GM19238 (cell line): ENCODE results near the gene CES4A.
"Not testable (repeated sequence)": the region's sequence is repeated elsewhere in the genome, so short reads cannot be mapped to it uniquely, and the experiment has no call there.

ENCODE experiments used
- DNase-seq: peaks from one replicate; pipeline ENCODE4 v3.0.0; 2011; ENCODE audit warnings: low spot score; ENCODE audit not compliant: insufficient read length

The CES4A gene

DNA sequence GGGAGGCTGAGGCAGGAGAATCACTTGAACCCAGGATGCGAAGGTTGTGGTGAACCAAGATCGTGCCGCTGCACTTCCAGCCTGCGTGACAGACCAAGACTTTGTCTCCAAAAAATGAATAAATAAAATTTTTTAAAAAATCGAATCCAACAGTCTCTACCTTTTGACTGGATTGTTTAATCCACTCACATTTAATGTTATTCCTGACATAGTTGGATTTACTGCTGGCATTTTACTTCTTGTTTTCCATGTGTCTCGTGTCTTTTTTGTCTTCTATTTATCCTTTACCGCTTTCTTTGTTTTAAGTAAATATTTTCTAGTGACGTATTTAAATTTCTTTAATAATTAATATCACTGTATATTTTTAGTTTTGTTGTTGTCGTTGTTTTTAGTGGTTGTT, 5.4 kb upstream of the CES4A start:
- no peak for DNase-seq

DNA sequence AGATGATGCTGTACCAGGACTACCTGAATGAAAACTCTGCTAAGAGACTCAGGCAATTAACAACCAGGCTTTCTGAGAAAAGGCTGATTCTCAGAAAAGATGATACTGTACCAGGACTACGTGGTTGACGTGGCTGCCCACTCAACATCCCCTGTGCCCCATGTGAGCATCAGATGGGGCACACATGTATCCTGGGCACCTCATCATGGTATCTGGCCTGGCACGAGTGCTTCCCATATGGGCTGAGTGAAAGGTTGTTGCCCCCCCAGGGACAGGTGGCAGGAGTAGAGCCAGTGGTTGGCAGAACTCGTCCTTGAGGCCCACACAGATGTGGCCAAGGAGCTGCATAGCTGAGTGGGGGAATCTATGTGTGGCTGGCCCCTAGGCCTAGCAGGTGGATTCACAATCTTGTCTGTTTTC, 3.5 kb upstream of the CES4A start:
- no peak for DNase-seq

DNA sequence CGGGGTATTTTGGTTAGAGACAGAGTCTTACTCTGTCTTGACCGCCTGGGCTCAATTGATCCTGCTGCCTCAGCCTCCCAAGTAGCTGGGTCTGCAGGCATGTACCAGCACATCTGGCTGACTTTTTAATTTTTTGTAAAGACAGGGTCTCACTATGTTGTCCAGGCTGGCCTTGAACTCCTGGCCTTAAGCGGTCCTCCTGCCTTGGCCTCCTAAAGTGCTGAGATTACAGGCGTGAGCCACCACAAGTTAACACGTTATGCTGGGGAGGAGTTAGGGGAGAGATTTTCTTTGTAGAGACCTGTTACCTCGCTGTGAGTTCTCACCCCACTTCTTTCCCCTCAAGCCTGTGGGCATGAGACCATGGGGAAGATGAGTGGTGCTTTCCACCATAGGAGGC, 1.8 kb upstream of the CES4A start:
- no peak for DNase-seq

DNA sequence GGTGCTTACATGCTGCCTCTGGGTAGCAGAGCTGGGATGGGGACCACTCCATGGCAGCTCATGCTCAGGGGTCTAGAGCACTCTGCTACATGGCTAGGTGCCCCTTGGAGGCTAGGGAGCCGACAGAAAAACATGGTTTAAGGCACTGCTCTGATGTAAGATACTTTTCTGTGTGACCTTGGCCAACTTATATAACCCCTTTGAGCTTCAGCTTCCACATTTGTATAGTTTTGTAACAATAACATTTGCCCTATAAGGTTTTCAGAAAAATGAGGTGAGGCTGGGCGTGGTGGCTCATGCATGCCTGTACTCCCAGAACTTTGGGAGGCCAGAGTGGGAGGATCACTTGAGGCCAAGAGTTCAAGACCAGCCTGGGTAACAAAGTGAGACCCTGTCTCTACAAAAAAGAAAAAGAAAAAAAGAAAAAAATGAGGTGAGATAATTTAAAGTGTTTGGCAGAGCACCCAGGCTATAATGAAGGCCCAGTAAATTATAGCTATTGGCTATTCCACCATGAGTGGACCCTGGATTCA, 3.2 kb downstream of the CES4A start:
- DNase-seq: no peak

DNA sequence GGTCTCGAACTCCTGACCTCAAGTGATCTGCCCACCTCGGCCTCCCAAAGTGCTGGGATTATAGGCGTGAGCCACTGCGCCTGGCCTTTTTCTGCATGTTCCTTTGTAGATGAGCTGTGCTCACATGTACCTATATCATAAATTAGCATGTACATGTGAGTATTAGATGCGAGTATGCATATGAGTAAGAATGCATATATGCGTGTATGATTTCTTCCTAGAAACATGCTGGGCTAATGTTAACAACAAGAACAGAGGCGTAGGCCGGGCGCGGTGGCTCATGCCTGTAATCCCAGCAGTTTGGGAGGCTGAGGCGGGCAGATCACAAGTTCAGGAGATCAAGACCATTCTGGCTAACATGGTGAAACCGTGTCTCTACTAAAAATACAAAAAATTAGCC, 5.2 kb downstream of the CES4A start:
- not testable (repeated sequence) for DNase-seq

DNA sequence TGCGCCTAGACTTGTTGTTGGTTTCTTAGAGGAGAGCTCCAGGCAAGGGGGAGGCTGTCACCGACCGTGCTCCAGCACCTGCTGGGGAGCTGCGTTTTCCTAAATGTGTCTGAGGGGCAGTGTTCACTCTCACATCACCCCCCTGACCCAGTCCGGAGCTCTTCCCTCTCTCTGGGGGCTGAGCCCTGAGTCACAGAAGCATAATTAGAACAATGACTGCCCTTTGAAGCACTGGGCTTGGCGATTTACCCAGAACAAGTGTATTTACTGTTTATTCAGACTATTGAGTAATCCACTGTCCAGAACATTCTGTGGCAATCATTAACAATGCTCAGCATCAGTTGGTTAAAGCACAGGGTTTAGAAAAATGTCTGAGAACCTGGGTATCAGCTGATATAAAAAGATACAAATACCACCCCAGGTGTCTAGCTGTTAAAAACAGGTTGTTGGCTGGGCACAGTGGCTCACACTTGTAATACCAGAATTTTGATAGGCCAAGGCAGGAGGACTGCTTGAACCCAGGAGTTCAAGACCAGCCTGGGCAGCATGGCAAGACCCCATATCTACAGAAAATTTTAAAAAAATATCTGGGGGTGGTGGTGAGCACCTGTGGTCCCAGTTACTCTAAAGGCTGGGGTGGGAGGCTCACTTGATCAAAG, 8.1 kb downstream of the CES4A start:
- DNase-seq: no peak

DNA sequence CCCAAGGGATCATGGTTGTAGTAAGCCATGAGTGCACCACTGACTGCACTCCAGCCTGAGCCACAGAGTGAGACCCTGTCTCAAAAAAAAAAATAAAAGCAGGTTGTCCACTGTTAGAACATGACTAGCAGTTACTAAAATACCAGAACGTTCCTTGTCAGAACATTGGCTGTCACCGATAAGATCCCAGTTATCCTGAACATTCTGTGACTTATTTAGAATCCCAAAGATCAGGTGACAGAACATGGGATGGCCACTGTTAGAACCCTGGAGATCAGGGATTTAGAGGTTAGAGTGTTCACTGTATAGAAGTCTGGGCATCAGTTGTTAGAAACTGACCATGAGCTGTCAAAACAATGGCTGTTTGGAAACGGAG, 8.6 kb downstream of the CES4A start:
- no peak for DNase-seq

DNA sequence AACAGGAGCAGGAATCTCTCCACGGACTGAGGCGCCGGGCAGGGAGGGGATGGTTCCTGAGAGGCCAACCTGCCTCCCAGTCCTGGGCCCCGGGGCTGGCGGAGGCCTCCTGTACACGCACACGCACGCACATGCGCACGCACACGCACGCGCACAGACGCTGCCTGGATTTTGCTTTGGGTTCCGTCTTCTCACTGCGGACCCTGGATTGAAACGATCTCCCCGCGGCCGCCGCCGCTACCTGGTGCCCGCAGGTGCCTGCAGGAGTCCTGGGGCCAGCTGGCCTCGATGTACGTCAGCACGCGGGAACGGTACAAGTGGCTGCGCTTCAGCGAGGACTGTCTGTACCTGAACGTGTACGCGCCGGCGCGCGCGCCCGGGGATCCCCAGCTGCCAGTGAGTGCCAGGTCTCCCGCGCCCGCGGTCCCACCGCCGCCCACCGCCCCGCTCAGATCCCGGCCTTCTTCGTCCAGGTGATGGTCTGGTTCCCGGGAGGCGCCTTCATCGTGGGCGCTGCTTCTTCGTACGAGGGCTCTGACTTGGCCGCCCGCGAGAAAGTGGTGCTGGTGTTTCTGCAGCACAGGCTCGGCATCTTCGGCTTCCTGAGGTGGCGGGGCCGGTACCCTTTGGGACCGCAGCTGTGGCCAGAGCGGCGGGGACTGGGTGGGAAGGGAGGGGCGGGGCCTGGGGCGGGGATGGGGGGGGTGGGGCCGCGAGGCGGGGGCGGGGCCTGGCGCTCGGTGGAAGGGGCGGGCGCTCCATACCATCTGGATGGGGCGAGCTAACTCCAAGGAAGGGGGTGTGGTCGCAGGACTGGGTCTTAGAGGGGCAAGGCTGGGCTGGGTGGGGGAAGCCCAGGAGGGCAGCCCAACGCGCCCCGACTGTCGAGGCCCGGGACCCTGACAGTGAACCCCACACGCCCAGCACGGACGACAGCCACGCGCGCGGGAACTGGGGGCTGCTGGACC, 12.3 kb downstream of the CES4A start:
- no peak for DNase-seq

DNA sequence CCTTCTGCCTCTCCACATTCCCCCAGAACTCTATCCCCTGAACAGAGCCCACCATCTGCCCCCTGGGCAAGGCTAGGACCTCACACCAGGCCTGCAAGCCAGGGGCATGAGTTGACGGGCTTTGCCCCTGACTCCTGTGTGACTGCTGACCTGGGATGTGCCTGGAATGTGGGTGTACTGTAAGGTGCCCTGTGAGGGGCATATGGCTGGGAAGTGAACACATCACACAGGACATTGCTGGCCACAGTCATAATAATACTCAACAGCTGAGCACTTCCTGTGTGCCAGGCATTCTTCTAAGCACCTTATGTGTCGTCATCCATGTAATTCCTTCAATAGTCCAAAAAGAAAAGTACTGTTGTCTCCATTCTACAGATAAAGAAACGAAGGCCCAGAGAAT, 13.3 kb downstream of the CES4A start:
- no peak for DNase-seq

DNA sequence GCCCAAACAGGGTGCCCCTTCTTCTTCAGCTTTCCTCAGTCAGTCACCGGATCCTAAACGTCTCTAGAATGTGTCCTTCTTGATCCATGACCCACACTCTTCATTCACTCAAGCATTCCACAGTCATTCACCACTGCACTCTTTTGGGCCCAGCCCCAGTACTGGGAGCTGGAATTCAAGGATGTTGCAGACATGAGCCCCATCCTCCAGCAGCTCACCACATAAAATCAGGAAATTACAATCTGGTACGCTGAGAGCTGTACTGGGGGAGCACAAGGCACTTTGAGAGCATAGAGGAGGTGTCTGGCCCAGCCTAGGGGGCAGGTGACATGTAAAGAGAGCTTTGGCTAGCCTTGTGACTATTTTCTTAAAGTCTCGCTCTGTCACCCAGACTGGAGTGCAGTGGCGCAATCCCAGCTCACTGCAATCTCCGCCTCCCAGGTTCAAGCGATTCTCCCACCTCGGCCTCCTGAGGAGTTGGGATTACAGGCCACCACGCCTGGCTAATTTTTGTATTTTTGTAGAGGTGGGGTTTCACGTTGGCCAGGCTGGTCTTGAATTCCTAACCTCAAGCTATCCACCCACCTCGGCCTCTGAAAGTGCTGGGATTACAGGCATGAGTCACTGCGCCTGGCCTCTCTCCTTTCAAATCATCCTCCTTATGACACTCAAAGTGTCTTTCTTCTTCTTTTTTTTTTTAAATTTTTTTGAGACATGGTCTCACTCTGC, 18.7 kb downstream of the CES4A start:
- no peak for DNase-seq

DNA sequence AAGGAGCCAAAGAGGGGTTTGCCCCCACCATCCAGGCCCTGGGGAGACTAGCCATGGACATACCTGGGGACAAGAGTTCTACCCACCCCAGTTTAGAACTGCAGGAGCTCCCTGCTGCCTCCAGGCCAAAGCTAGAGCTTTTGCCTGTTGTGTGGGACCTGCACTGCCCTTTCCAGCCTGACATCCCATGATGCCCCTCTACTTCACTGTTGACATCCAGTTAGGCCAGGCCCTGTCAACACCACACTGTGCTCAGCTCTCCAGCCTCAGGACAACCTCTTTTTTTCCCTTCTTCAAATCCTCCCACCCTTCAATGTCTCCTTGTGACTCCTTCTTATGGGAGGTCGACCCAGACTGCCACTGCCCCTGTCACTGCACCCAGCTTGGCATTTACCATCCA, 20.8 kb downstream of the CES4A start:
- no peak for DNase-seq

DNA sequence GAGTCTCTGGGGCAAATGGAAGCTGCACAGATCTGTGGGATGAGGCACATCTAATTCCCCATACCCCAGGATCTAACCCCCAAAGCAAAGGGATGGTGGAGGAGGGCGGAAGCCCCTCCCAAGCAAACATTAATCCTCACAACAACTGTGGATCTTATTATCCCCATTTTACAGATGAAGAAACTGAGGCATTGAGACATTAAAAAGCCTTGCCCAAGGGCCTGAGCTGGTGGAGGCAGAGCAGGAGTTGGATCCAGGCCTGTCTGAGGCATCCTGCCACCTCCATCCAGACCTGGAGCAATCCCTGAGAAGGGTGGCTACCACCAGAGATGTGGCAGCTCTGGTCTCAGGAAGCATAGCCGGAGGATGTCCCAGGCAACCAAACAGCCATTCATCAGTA, 22.9 kb downstream of the CES4A start:
- no peak for DNase-seq

DNA sequence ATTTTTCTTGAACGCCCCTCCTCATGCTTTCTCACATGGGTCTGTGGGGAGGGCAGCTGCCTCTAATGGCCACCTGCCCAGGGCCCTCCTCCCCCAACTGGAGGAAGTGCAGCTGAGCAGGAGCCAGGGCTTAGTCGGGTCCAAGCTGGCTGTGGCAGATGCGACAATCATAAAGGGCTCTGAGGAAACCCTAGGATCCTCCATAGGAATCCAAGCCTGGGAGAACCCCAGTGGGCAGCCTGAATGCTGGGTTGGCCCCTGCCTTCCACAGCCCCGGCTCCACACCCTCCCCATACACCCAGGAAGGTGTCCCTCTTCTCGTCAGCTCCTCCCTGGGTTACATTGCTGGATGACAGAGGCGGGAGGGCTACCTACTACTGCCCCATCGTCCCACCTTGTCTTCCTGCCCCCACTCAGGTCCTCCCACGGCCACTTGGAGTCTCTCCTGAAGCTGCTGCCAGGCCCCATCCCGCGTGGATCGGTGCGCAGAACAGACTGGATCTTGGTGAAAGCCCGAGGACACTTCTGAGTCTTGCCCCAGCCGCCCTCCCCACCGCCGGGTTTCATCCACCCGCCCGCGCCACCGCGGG, 24.9 kb downstream of the CES4A start:
- no peak for DNase-seq

DNA sequence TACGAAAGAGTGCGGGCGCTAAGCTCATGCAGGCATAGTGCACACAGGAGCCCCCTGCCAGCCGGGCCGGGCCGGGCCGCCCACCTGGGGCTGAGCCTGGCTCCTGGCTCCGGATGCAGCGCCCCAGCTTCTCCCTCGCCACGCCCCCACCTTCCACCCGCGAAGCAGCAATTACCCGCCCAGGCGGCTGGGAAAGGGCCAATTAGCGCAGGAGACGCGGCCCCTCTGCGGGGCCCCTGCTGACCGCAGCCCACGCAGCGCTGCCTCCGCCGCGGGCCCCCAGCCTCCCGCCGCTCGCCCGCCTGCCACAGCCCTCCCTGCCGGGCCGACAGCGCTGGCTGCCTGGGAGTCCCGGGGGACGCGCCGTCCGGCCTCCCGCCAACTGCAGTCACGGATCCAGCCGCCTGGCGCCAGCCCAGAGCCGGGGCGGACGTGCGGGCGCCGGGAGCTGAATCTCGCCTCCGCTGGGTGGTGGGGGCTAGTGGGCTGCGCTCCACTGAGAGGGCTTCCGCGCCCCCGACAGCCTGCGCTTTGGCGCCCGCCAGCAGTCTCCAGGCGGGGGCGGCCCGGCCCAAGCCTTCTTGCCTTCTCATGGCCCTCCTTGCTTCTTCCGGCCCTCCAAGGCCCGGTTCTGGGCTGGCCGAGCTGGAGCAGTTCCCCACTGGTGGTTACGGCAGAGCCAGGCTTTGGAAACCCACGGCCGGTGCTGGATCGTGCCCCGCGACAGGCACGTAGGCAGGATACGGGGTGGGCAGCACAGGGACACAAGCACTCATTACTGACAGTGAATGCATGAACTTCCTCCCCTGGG, 25.6 kb downstream of the CES4A start:
- DNase-seq: peak; percentile 38

DNA sequence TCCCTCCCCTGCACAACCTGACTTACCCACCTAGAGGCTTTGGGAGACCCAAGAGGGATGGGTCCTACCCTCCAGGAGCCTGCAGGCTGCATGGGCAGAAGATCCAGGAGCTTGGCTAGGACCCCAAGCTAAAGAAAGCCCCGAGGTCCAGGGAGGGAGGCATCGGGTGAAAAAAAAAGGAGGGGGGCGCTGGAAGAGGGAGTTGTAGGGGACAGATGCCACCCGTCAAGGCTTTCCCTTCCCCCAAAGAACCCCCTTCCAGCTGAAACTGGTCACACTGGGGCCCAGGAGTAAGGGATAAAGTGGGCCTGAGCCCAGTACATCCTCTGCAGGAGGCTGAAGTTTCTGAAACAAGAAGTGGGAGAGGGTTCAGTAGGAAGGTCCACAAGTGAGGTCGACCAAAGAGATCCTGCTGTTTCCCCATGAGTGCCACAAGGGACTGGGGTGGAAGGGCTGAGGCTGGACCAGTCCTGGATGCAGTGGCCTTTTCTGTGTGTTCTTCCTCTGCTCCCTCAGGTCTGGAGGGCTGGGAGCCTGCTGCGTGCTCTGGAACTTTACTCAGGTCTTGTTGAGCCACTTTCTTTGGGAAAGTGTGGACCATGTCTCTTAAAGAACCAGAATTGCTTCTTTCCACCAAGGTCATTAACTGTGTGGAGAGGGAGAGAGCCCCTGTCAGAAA, 26.4 kb downstream of the CES4A start:
- DNase-seq: no peak

DNA sequence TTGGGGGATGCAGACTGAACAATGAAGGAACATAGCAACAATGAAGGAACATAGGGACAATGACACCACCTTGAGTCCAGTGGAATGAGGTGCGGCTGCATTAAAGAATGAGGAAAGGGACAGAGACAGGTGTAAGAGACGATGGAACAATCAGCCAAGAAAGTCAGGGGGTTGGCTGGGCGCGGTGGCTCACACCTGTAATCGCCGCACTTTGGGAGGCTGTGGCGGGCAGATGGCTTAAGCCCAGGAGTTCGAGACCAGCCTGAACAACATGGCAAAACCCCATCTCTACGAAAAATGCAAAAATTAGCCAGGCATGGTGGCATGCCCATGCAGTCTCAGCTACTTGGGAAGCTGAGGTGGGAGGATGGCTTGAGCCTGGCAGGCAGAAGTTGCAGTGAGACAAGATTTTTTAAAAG, 26.9 kb downstream of the CES4A start:
- DNase-seq: no peak

DNA sequence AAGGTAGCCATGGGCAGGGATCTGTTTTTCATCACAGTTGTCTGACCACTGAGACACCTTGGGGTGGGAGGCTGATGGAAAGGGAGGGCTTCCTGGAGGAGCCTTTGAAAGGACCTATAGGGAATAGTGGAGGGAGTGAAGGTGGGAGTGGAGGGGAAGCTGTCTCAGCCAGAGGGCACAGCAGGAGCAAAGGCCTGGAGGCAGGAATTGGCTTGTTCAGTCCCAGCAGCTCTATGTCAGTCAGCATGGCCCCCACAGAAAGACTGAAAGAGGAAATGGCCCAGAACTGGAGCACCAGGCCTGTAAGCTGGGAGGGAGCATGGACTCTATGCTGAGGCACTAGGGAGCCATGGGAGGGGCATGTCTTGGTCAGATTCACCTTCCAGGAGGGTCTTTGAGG, 27.8 kb downstream of the CES4A start:
- no peak for DNase-seq

DNA sequence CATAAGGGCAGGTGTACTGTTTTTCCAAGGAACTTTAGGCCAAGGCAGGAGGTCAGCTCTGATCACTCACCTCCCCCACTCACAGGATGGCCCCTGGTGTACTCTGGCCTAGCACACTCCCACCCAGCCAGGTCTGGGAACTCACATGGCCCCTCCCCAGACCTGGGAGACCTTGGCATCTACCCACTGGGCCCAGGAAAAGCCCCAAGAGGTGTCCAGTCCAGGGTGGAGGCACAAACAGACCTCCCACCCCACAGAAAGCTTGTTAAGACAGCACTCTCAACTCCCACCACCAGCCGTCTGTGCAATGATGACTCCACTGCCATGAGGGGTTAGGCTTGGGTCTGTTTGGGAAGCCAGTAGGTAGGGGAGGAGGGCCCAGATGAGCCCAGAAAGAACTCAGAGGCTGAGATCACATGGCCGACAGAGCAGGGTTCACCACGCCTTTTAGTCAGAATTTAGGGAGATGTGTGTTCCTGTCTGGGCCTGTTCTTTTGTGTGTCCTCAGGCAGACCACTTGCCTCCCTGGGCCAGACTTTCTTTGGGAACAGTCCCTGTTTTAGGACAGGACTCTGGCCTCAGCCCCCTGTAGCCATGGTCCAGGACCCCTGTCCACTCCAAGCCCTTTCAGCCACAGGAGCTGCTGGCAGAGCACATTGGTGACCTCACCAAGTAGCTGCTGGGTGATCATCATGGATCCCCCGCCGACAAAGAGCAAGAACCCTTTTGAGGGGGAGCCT, 28.5 kb downstream of the CES4A start:
- DNase-seq: no peak

DNA sequence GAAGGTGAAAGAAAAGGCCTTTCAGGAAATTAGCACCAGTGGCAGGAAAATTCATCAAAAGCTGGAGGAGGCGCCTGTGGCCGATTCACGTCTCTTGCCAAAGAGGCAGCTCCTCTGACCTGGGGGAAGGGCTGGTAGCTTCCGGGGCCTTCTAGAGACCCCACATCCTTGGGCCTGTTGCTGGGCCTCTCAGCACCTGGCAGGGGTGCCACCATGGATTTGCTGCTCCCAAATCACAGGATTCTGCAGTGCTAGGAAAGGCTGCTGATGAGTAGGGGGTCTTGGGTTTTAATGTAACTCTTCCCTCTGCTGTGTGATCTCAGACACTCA, 29.0 kb downstream of the CES4A start:
- DNase-seq: no peak
